OCI-LY7 (cell line): Measurements from ENCODE around the gene SPTLC1. TPM values are rescaled to one million over a fixed set of nuclear protein-coding genes. Genes with fewer than 3 reads are reported as not detected.

Experiments
- BruUV-seq: library from RNA; stranded (reverse); fragments of 400-500 nt; replicated peaks from 2 replicates; lab custom pipeline; 2021; lab: Mats Ljungman, UMichigan
- CTCF ChIA-PET: fragments of 300-600 bp; sonication (Branson Sonifier 250); formaldehyde crosslinking; loops from one replicate; lab custom pipeline; 2022; ENCODE audit warnings: antibody characterized with exemption; ENCODE audit not compliant: unreplicated experiment; lab: Charles Lee
- POLR2A ChIA-PET: fragments of 300-600 bp; sonication (Branson Sonifier 250); formaldehyde crosslinking; loops from one replicate; lab custom pipeline; 2022; ENCODE audit warnings: antibody characterized with exemption; lab: Charles Lee
- DNase-seq: peaks from one replicate; pipeline ENCODE4 v3.0.0-alpha.2; 2015; ENCODE audit warnings: low spot score
- H2AFZ ChIP-seq: fragments of 200-600 bp; sonication (generic), shearing (Covaris generic); 2 replicates; pipeline ENCODE4 v1.6.1; 2014; ENCODE audit warnings: mild to moderate bottlenecking, antibody characterized with exemption, low read length, moderate library complexity
- H3K27ac ChIP-seq: fragments of 200-600 bp; sonication (generic); 2 replicates; pipeline ENCODE4 v1.5.1; 2014; ENCODE audit warnings: mixed run types, low read depth, mild to moderate bottlenecking, moderate library complexity, low read length, inconsistent platforms; ENCODE audit not compliant: poor library complexity, severe bottlenecking
- H3K36me3 ChIP-seq: fragments of 200-600 bp; sonication (generic); 2 replicates; pipeline ENCODE4 v1.6.1; 2014; ENCODE audit warnings: mild to moderate bottlenecking, antibody characterized with exemption, low read length, moderate library complexity, mixed read lengths; ENCODE audit not compliant: insufficient read depth
- H3K4me1 ChIP-seq: fragments of 200-600 bp; sonication (generic); 2 replicates; pipeline ENCODE4 v1.5.1; 2014; ENCODE audit warnings: mild to moderate bottlenecking, low read length; ENCODE audit not compliant: insufficient read depth, poor library complexity, severe bottlenecking
- H3K4me2 ChIP-seq: fragments of 200-600 bp; sonication (generic); 2 replicates; pipeline ENCODE4 v1.6.1; 2014; ENCODE audit warnings: mild to moderate bottlenecking, low read length
- H3K4me3 ChIP-seq: fragments of 200-600 bp; sonication (generic); 2 replicates; pipeline ENCODE4 v1.5.1; 2014; ENCODE audit warnings: mild to moderate bottlenecking, low read depth, low read length; ENCODE audit not compliant: poor library complexity, severe bottlenecking
- H3K79me2 ChIP-seq: fragments of 200-600 bp; sonication (generic); 2 replicates; pipeline ENCODE4 v1.6.1; 2016; ENCODE audit warnings: low read depth, mild to moderate bottlenecking, low read length, moderate library complexity, mixed read lengths; ENCODE audit not compliant: insufficient read depth
- H3K9me2 ChIP-seq: fragments of 200-600 bp; sonication (generic); 2 replicates; pipeline ENCODE4 v1.6.1; 2016; ENCODE audit warnings: mild to moderate bottlenecking, low read length, mixed read lengths; ENCODE audit not compliant: insufficient read depth
- H3K9me3 ChIP-seq: fragments of 200-600 bp; sonication (generic); 2 replicates; pipeline ENCODE4 v1.6.1; 2014; ENCODE audit warnings: mild to moderate bottlenecking, mixed run types, low read length, mixed read lengths
- H4K20me1 ChIP-seq: fragments of 200-600 bp; sonication (generic); 2 replicates; pipeline ENCODE4 v1.6.1; 2014; ENCODE audit warnings: mild to moderate bottlenecking, antibody characterized with exemption, low read length, moderate library complexity, mixed read lengths; ENCODE audit not compliant: insufficient read depth
- CTCF ChIP-seq: fragments of 200-600 bp; sonication (generic); conservative IDR thresholded peaks from 2 replicates; pipeline ENCODE4 v1.5.1; 2014; ENCODE audit warnings: mild to moderate bottlenecking, antibody characterized with exemption, low read length, moderate library complexity, mixed read lengths
- EZH2phosphoT487 ChIP-seq: fragments of 200-600 bp; sonication (generic); IDR thresholded peaks from 2 replicates; pipeline ENCODE4 v1.6.1; 2018; ENCODE audit warnings: low read depth, borderline replicate concordance, mild to moderate bottlenecking, mixed run types, antibody characterized with exemption, low read length, moderate library complexity, mixed read lengths
- intact Hi-C: fragments of 100-400 bp; cut with micrococcal nuclease; formaldehyde crosslinking; loops from one replicate; pipeline ENCODE4 v1.10.0; 2022; ENCODE audit not compliant: unreplicated experiment
- total RNA-seq, 2 experiments: library from RNA; depleted of rRNA in 1 of 2; stranded (reverse); fragments of >200 nt in 1 of 2; shearing (Covaris generic) in 1 of 2; gene quantifications; 2 replicates each; pipeline ENCODE4 v1.2.3, GENCODE V29; 2014 to 2022

Gene SPTLC1
- total RNA-seq, 2 experiments from 2014 or later, result 42.2 to 48.7 TPM

GRCh38 chr9:92136184-92136858 lies 21.1 kb upstream of the SPTLC1 start:
- TF ChIP-seq EZH2phosphoT487 (no peak), CTCF (no peak)
- no TSS peak for BruUV-seq
- Histone ChIP-seq H3K79me2 (no peaks in the 10 kb centered on the region), H3K27ac (no peak overlapping the region), H3K9me2 (no peaks in the 10 kb centered on the region), H3K4me1 (no peaks in the 10 kb centered on the region), H2AFZ (no peak overlapping the region), H3K36me3 (no peaks in the 10 kb centered on the region), H3K4me3 (no peak overlapping the region), H4K20me1 (no peaks in the 10 kb centered on the region), H3K4me2 (no peak overlapping the region), H3K9me3 (no peaks in the 10 kb centered on the region)
- ChIA-PET POLR2A (no interaction called here), CTCF (no interaction called here)
- DNase-seq, result no peak
- intact Hi-C loops, result loop anchor here (5.0 to 10.0 kb wide), 4 partner anchors 108 to 658 kb away; partner anchors contain the start of genes CENPP and NOL8

GRCh38 chr9:92135576-92135975 lies 20.4 kb upstream of the SPTLC1 start:
- no peak for DNase-seq
- no peak overlapping the region for H3K27ac ChIP-seq
- CTCF ChIA-PET, result interaction anchor here (0.6 kb wide), 1 partner anchor 1037 kb away, joined by 3 read pairs; no protein-coding TSS in a partner anchor
- no peak overlapping the region for H3K4me2 ChIP-seq
- H3K4me3 ChIP-seq, result no peak overlapping the region
- no peak overlapping the region for H2AFZ ChIP-seq
- no peaks in the 10 kb centered on the region for H3K9me3 ChIP-seq
- H3K4me1 ChIP-seq, result no peaks in the 10 kb centered on the region
- no TSS peak for BruUV-seq
- TF ChIP-seq CTCF, result no peak
- POLR2A ChIA-PET, result no interaction called here
- no peaks in the 10 kb centered on the region for H3K36me3 ChIP-seq
- H3K9me2 ChIP-seq, result no peaks in the 10 kb centered on the region
- no peaks in the 10 kb centered on the region for H4K20me1 ChIP-seq
- intact Hi-C loops, result loop anchor here (5.0 to 10.0 kb wide), 4 partner anchors 109 to 659 kb away; partner anchors contain the start of genes CENPP and NOL8
- H3K79me2 ChIP-seq, result no peaks in the 10 kb centered on the region
